Measurements from ENCODE around the gene HOXC10.

DNA sequence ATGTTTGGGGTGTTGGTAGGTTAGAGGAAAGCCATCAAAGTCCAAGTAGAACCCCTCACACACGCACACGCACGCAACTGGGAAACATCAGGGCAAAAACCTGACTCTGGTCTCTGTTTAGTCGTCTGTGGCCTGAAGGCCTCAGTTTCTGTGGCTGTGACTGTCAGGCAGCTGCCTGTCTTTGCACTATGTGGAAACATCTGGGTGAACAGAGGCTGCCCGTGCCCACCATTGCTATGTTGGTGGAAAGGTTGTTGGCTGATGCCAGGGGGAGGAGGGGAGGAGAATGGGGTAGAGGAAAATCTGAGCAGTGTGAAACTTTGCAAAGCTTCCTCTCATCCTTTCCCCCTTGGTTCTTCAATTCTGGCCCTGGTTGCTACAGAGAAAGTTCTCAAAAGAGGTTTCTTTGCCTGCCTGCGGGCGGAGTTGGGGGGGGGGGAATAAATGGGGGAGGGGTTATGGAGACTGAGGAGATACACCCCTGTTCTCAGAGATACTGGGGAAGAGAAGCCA, 7.5 kb downstream of the HOXC10 start:
- TF ChIP-seq, protein P1, sequence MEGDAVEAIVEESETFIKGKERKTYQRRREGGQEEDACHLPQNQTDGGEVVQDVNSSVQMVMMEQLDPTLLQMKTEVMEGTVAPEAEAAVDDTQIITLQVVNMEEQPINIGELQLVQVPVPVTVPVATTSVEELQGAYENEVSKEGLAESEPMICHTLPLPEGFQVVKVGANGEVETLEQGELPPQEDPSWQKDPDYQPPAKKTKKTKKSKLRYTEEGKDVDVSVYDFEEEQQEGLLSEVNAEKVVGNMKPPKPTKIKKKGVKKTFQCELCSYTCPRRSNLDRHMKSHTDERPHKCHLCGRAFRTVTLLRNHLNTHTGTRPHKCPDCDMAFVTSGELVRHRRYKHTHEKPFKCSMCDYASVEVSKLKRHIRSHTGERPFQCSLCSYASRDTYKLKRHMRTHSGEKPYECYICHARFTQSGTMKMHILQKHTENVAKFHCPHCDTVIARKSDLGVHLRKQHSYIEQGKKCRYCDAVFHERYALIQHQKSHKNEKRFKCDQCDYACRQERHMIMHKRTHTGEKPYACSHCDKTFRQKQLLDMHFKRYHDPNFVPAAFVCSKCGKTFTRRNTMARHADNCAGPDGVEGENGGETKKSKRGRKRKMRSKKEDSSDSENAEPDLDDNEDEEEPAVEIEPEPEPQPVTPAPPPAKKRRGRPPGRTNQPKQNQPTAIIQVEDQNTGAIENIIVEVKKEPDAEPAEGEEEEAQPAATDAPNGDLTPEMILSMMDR (IDR thresholded peaks at IDR 0.05), result no peak
- TF ChIP-seq POLR2A (IDR thresholded peaks at IDR 0.05), result no peak
